Gastrocnemius medialis (tissue), 4 donors: ENCODE results near the gene PTPRT. TPM values are rescaled to one million over a fixed set of nuclear protein-coding genes. Genes with fewer than 3 reads are reported as not detected.

Source experiments
- ATAC-seq, 2 donors: fragments of 150-250 bp; one replicate each; pipeline ENCODE4 v1.9.1; 2016
- DNase-seq, 2 donors: peaks; one replicate each; pipeline ENCODE4 v3.0.0-alpha.2; 2019
- H3K27ac ChIP-seq, 4 donors: fragments of 200-600 bp; sonication (generic); 1 replicate in 1 of 4; 2 replicates in 3 of 4; pipeline ENCODE4 v1.5.1; 2016 to 2018; ENCODE audit warnings: mild to moderate bottlenecking in 2 of 4, moderate library complexity in 1 of 4
- H3K27me3 ChIP-seq, 3 donors: fragments of 200-600 bp; sonication (generic) in 2 of 3; 1 replicate in 1 of 3; 2 replicates in 2 of 3; pipeline versions ENCODE4 v1.5.1 to v1.6.0; 2016 to 2019; ENCODE audit warnings: mild to moderate bottlenecking in 1 of 3, moderate library complexity in 1 of 3
- H3K36me3 ChIP-seq, 2 donors: fragments of 200-600 bp; sonication (generic) in 1 of 2; one replicate each; pipeline ENCODE4 v1.5.1; 2017 to 2018
- H3K4me1 ChIP-seq, 2 donors: fragments of 200-600 bp; sonication (generic) in 1 of 2; one replicate each; pipeline ENCODE4 v1.5.1; 2016 to 2017; ENCODE audit warnings: mild to moderate bottlenecking in 2 of 2
- H3K4me3 ChIP-seq, 4 donors: fragments of 200-600 bp; sonication (generic) in 3 of 4; 1 replicate in 1 of 4; 2 replicates in 3 of 4; pipeline ENCODE4 v1.5.1; 2016 to 2019; ENCODE audit warnings: mild to moderate bottlenecking in 2 of 4
- H3K9me3 ChIP-seq, 3 donors: fragments of 200-600 bp; sonication (generic) in 2 of 3; 1 replicate in 1 of 3; 2 replicates in 2 of 3; pipeline ENCODE4 v1.5.1; 2016 to 2019
- POLR2A ChIP-seq, 2 donors: fragments of 450-650 bp; IDR thresholded peaks; one replicate each; pipeline ENCODE4 v1.6.1; 2017; ENCODE audit warnings: antibody characterized with exemption in 2 of 2, mild to moderate bottlenecking in 2 of 2, moderate library complexity in 2 of 2
- in situ Hi-C, 4 donors: fragments of 200-750 bp; cut with MboI; loops; one replicate each; pipeline versions ENCODE4 v1.15.0 to v1.8.0; 2017; ENCODE audit warnings: low sequenced_read_pairs in 4 of 4
- intact Hi-C: fragments of 100-400 bp; cut with DNase I; formaldehyde crosslinking; loops from one replicate; pipeline ENCODE4 v1.15.1; 2023; ENCODE audit warnings: low total_unique reads
- total RNA-seq, 4 donors: library from RNA; depleted of rRNA; stranded (reverse); fragments of >200 nt; gene quantifications; one replicate each; pipeline versions ENCODE4 v1.1.0 to v1.2.3, GENCODE V29; 2016
- TF ChIP-seq, protein P1 (sequence below), 5 experiments: fragments of 450-650 bp in 3 of 5; fragments of 200-600 bp in 2 of 5; sonication (generic) in 2 of 5; IDR thresholded peaks in 4 of 5; conservative IDR thresholded peaks in 1 of 5; 1 replicate in 4 of 5; 2 replicates in 1 of 5; pipeline ENCODE4 v1.5.1; 2016 to 2019; ENCODE audit warnings: antibody characterized with exemption in 5 of 5, mild to moderate bottlenecking in 3 of 5, moderate library complexity in 3 of 5

PTPRT gene
- total RNA-seq, 4 donors from 2014 or later = not detected

DNA sequence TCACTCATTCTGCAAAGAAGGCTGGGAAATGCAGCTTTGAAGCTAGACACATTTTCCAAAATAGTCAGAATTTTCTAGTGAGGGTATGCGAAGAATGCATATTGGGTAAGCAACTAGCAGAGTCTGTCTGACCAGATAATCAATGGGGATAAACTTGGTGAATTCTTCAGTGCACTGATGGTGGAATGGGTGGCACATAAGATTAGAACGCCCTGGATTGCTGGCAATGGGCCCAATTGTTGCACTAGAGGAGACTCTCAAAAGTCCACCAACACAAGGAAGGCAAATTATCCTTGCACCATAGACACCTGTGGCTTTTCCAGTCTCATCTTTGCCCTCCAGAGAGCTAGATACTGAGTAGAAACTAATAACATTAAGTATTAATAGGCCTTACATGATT lies 167.6 kb downstream of the PTPRT start:
- H3K4me3 ChIP-seq = no peak overlapping the region
- in situ Hi-C loops = no loop called here
- DNase-seq = no peak

DNA sequence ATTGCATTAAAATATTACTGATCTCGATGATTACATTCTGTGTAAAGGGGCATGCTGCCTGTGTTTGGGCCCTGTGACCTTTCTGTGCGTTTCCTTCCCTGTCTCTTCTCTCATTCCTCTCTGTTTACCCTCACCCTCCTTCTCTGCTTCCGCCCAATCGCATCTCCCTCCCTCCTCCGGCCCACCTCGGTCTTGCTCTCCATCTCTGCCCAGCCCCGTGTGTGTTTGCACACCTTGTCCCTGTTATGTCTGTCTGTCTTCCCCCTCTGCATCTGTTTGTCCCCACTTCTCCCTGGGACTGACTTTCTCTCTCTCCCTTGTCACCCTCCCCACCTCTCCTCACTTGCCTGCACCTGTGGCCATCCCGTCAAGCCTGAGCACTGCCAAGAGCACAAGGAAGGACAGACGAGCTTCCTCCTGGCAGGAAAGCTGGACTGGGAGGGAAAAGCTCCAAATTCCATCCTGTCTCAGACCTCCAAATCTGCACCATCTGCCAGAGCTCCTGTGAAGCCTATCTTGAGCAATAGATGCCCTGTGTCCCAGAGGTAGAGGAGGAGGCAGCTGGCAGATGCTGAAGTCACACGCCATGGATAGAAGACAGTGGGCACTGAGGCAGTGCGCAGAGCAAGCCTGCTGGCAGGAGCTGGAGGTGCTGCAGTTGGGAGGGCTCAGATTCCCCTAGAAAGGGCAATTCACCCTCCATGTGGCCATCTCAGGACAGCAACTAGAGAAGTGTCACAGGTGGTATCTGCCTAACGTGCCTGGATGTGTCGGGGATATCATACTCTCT lies 172.3 kb downstream of the PTPRT start:
- intact Hi-C loops = no loop called here
- Histone ChIP-seq H3K27me3 (no peaks in the 10 kb centered on the region), H3K36me3 (no peaks in the 10 kb centered on the region), H3K4me1 (no peaks in the 10 kb centered on the region), H3K9me3 (no peaks in the 10 kb centered on the region), H3K4me3 (no peak overlapping the region), H3K27ac (no peak overlapping the region)
- DNase-seq = no peak
- no peak for TF ChIP-seq POLR2A (IDR thresholded peaks at IDR 0.05)
- TF ChIP-seq, protein P1, sequence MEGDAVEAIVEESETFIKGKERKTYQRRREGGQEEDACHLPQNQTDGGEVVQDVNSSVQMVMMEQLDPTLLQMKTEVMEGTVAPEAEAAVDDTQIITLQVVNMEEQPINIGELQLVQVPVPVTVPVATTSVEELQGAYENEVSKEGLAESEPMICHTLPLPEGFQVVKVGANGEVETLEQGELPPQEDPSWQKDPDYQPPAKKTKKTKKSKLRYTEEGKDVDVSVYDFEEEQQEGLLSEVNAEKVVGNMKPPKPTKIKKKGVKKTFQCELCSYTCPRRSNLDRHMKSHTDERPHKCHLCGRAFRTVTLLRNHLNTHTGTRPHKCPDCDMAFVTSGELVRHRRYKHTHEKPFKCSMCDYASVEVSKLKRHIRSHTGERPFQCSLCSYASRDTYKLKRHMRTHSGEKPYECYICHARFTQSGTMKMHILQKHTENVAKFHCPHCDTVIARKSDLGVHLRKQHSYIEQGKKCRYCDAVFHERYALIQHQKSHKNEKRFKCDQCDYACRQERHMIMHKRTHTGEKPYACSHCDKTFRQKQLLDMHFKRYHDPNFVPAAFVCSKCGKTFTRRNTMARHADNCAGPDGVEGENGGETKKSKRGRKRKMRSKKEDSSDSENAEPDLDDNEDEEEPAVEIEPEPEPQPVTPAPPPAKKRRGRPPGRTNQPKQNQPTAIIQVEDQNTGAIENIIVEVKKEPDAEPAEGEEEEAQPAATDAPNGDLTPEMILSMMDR (IDR thresholded peaks at IDR 0.05 in 4 of 5, conservative IDR thresholded peaks at IDR 0.05 in 1 of 5) = no peak
- in situ Hi-C loops = no loop called here
- ATAC-seq = no peak

More for the DNA sequence above, 167.6 kb downstream of the PTPRT start:
- no peaks in the 10 kb centered on the region for H3K27me3 ChIP-seq
- intact Hi-C loops = no loop called here
- no peaks in the 10 kb centered on the region for H3K9me3 ChIP-seq
- no peak overlapping the region for H3K27ac ChIP-seq
- no peak for TF ChIP-seq POLR2A (IDR thresholded peaks at IDR 0.05)
- TF ChIP-seq, protein P1 (IDR thresholded peaks at IDR 0.05 in 4 of 5, conservative IDR thresholded peaks at IDR 0.05 in 1 of 5) = no peak
- no peaks in the 10 kb centered on the region for H3K36me3 ChIP-seq
- ATAC-seq = no peak
- H3K4me1 ChIP-seq = no peaks in the 10 kb centered on the region

DNA sequence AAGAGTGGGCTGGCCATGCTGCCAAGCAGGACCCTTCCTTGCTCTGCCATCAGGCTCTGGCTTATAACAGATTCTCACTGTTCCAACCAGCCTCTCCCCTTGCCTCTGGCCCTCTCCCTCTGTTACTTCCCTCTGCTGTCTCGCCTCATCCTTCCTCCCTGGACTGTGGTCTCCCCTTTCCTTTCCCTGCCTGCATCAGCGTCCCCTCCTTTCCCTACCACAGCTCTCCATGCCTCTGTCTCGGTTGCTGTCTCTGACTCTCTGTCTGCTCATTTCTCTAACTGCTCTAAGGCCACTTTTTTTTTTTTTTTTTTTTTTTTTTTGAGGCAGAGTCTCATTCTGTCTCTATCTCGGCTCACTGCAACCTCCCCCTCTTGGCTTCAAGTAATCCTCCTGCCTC lies 173.4 kb downstream of the PTPRT start:
- Histone ChIP-seq H3K4me3 (no peak overlapping the region), H3K4me1 (no peaks in the 10 kb centered on the region), H3K27ac (no peak overlapping the region), H3K36me3 (no peaks in the 10 kb centered on the region), H3K27me3 (no peaks in the 10 kb centered on the region), H3K9me3 (no peaks in the 10 kb centered on the region)
- DNase-seq (no peak), ATAC-seq (no peak)
- in situ Hi-C loops (no loop called here), intact Hi-C loops (no loop called here)
- TF ChIP-seq POLR2A (IDR thresholded peaks at IDR 0.05) = no peak
- TF ChIP-seq, protein P1 (IDR thresholded peaks at IDR 0.05 in 4 of 5, conservative IDR thresholded peaks at IDR 0.05 in 1 of 5) = no peak

DNA sequence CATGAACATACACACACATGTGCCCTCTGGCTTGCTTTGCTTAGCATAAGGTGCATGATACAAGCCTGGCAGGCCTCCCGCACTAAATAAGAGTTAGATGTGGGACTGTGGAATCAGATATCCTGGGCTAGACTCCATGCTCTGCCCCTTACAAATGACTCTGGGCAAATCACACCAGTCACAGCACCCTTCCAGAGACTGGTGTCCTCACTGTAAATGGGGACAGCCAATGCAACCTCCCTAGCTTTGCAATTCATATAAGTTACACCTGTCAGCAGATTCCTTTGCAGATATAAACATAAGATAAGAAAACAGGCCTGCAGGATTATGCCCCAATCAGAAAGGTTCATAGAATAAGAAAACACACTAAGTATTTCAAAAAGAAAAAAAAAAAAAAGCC lies 174.1 kb downstream of the PTPRT start:
- intact Hi-C loops = no loop called here
- DNase-seq = no peak
- in situ Hi-C loops = no loop called here

More for the DNA sequence above, 174.1 kb downstream of the PTPRT start:
- Histone ChIP-seq H3K4me3 (no peak overlapping the region), H3K36me3 (no peaks in the 10 kb centered on the region), H3K9me3 (no peaks in the 10 kb centered on the region), H3K4me1 (no peaks in the 10 kb centered on the region), H3K27me3 (no peaks in the 10 kb centered on the region), H3K27ac (no peak overlapping the region)
- TF ChIP-seq, protein P1 (IDR thresholded peaks at IDR 0.05 in 4 of 5, conservative IDR thresholded peaks at IDR 0.05 in 1 of 5) = no peak
- TF ChIP-seq POLR2A (IDR thresholded peaks at IDR 0.05) = no peak
- no peak for ATAC-seq
